ENCODE measurements around the gene SLC39A11.
"Not testable (repeated sequence)": the region's sequence is repeated elsewhere in the genome, so short reads cannot be mapped to it uniquely, and the experiment has no call there.

GRCh38 chr17:73067699-73068098, 24.8 kb downstream of the SLC39A11 start:
- TF ChIP-seq ARNTL (CRISPR knock-in tag; IDR thresholded peaks at IDR 0.05; ENCODE audit: borderline replicate concordance, low read depth); ZNF565 (CRISPR knock-in tag; conservative IDR thresholded peaks at IDR 0.05; ENCODE audit: low read depth): not testable (repeated sequence)

All from SK-N-SH treated with all-trans-retinoic acid at 6 μM for 48 hours (cell line).